OCI-LY3 (cell line): Measurements from ENCODE around the gene ZNF385A.

Experiments used
- H2AFZ ChIP-seq: fragments of 200-600, 300-600 bp; shearing (Covaris generic); 2 replicates; pipeline ENCODE4 v1.6.0; 2014; ENCODE audit warnings: antibody characterized with exemption, low read depth, low read length
- H3K27ac ChIP-seq: fragments of 200-600, 300-600 bp; sonication (generic); 2 replicates; pipeline ENCODE4 v1.5.1; 2014; ENCODE audit warnings: mild to moderate bottlenecking, low read length, moderate library complexity, mixed read lengths
- H3K27me3 ChIP-seq: fragments of 200-600, 300-600 bp; sonication (generic); 2 replicates; pipeline ENCODE4 v1.6.1; 2014; ENCODE audit warnings: low read depth, low read length, mixed read lengths
- H3K36me3 ChIP-seq: fragments of 200-600, 300-600 bp; sonication (generic); replicated peaks from 2 replicates; pipeline ENCODE3; 2014; ENCODE audit warnings: low read depth, low read length, mixed read lengths
- H3K4me1 ChIP-seq: fragments of 300-600, 200-600 bp; sonication (generic); 2 replicates; pipeline ENCODE4 v1.6.1; 2014; ENCODE audit warnings: low read length, mixed read lengths
- H3K4me2 ChIP-seq: fragments of 200-600, 300-600 bp; sonication (generic); 2 replicates; pipeline ENCODE4 v1.6.1; 2014; ENCODE audit warnings: low read length, mixed read lengths
- H3K4me3 ChIP-seq: fragments of 300-600, 200-600 bp; sonication (generic); 2 replicates; pipeline ENCODE4 v1.5.1; 2014; ENCODE audit warnings: antibody characterized with exemption, mild to moderate bottlenecking, low read length, moderate library complexity
- H3K79me2 ChIP-seq: fragments of 300-600, 200-600 bp; shearing (Covaris generic); 2 replicates; pipeline ENCODE4 v1.6.1; 2014; ENCODE audit warnings: mild to moderate bottlenecking, low read length, mixed read lengths
- H3K9ac ChIP-seq: fragments of 300-600, 200-600 bp; shearing (Covaris generic); 2 replicates; pipeline ENCODE4 v1.6.0; 2014; ENCODE audit warnings: mild to moderate bottlenecking, low read length, moderate library complexity
- H3K9me3 ChIP-seq: fragments of 200-600, 300-600 bp; shearing (Covaris generic); 2 replicates; pipeline ENCODE4 v1.6.1; 2014; ENCODE audit warnings: low read length, mixed read lengths; ENCODE audit not compliant: insufficient read depth
- H4K20me1 ChIP-seq: fragments of 200-600, 300-600 bp; sonication (generic); 2 replicates; pipeline ENCODE4 v1.6.1; 2016; ENCODE audit warnings: low read length, mixed read lengths; ENCODE audit not compliant: insufficient read depth
- CTCF ChIP-seq: fragments of 200-600, 300-600 bp; sonication (generic); IDR thresholded peaks from 2 replicates; pipeline ENCODE4 v1.5.1; 2014; ENCODE audit warnings: antibody characterized with exemption, low read length, low read depth
- EZH2phosphoT487 ChIP-seq: fragments of 200-600 bp; shearing (Covaris generic); IDR thresholded peaks from 2 replicates; pipeline ENCODE4 v1.6.1; 2018; ENCODE audit warnings: antibody characterized with exemption, mixed run types, low read depth

The ZNF385A gene

GRCh38 chr12:54407183-54407905 is 22.8 kb upstream of the ZNF385A start:
- Histone ChIP-seq H3K27ac (no peak overlapping the region), H3K27me3 (peaks cover 15% of the 10 kb centered on the region), H2AFZ (no peak overlapping the region), H3K4me3 (no peak overlapping the region), H3K79me2 (no peaks in the 10 kb centered on the region), H3K9ac (no peak overlapping the region), H4K20me1 (no peaks in the 10 kb centered on the region), H3K36me3 (no peaks in the 10 kb centered on the region), H3K4me2 (no peak overlapping the region), H3K9me3 (no peaks in the 10 kb centered on the region), H3K4me1 (no peaks in the 10 kb centered on the region)
- TF ChIP-seq EZH2phosphoT487: no peak
- TF ChIP-seq CTCF: no peak

- no peak overlapping the region for H3K4me2 ChIP-seq
- TF ChIP-seq CTCF (no peak), EZH2phosphoT487 (no peak)
- H3K27me3 ChIP-seq: peaks cover 15% of the 10 kb centered on the region
- no peak overlapping the region for H2AFZ ChIP-seq
- H3K4me3 ChIP-seq: no peak overlapping the region
- H3K9me3 ChIP-seq: no peaks in the 10 kb centered on the region
- H3K4me1 ChIP-seq: no peaks in the 10 kb centered on the region
- H3K36me3 ChIP-seq: no peaks in the 10 kb centered on the region
- no peak overlapping the region for H3K9ac ChIP-seq
- H4K20me1 ChIP-seq: no peaks in the 10 kb centered on the region
- no peak overlapping the region for H3K27ac ChIP-seq
- no peaks in the 10 kb centered on the region for H3K79me2 ChIP-seq
These were observed 21.0 kb upstream of the ZNF385A start for GRCh38 chr12:54405573-54405972.

GRCh38 chr12:54405106-54405505 is 20.6 kb upstream of the ZNF385A start:
- no peak overlapping the region for H3K4me3 ChIP-seq
- H3K4me2 ChIP-seq: no peak overlapping the region
- no peak for TF ChIP-seq EZH2phosphoT487
- TF ChIP-seq CTCF: no peak
- H3K27ac ChIP-seq: no peak overlapping the region
- H3K9ac ChIP-seq: no peak overlapping the region
- H3K4me1 ChIP-seq: no peaks in the 10 kb centered on the region
- H2AFZ ChIP-seq: no peak overlapping the region
- H3K79me2 ChIP-seq: no peaks in the 10 kb centered on the region
- no peaks in the 10 kb centered on the region for H3K9me3 ChIP-seq
- no peaks in the 10 kb centered on the region for H3K36me3 ChIP-seq
- H3K27me3 ChIP-seq: peaks cover 15% of the 10 kb centered on the region
- no peaks in the 10 kb centered on the region for H4K20me1 ChIP-seq

DNA sequence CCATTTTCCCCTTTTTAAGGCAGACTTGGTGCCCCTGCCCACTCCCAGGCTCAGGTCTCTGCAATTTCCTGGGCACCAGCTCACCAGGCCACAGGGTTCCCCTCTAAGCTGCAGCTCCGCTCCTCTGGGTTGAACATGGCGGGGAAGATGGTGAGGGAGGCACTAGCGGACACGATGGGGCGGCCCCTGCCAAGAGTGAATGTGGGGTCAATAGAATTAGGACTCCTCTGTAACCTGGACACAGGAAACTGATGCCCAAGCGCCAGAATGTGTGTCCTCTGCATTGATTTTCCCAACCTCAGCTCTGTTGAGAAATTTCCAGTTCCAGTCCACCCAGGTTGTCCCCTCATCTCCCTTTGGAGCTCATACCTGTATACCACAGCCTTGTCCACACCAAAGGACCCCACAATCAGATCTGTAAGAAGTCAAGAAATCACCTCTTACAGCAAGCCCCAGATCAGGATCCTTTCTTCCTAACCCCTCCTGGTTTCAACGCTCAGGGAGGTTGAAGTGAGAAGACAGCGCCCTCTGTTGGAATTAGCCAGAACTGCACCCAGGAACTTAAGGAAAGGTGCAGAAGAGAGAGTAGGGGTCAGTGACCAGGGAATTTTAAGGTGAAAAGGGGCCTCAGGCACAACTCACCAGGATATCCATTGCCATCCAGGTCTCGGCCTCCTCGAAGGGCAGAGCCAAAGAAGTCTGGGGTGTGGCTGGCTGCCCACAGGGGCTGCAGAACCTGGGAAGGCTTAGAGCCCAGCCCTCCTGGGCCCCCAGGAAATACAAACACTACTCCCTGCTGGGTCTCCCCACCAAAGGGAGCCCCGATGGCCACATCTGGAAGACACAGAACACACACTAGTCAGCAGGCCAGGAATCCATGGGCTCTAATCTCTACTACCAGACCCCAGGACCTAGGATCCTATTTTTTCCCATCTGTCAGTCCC is 19.8 kb upstream of the ZNF385A start:
- H3K4me2 ChIP-seq: no peak overlapping the region
- H3K27me3 ChIP-seq: peaks cover 15% of the 10 kb centered on the region
- TF ChIP-seq CTCF (peak; percentile 95), EZH2phosphoT487 (no peak)
- no peaks in the 10 kb centered on the region for H4K20me1 ChIP-seq
- no peak overlapping the region for H3K27ac ChIP-seq
- H3K4me1 ChIP-seq: no peaks in the 10 kb centered on the region
- H3K36me3 ChIP-seq: no peaks in the 10 kb centered on the region
- H3K9me3 ChIP-seq: no peaks in the 10 kb centered on the region
- H3K9ac ChIP-seq: no peak overlapping the region
- H3K4me3 ChIP-seq: no peak overlapping the region
- H3K79me2 ChIP-seq: no peaks in the 10 kb centered on the region
- H2AFZ ChIP-seq: 0 out of 2 replicates have a peak overlapping the region, but pooled peaks have one; percentile 49
